Cardiac septum (tissue), 1 donor: ENCODE measurements around the gene DLGAP1. TPM values are rescaled to one million over a fixed set of nuclear protein-coding genes. Genes with fewer than 3 reads are reported as not detected.

Experiments used
- DNase-seq: peaks from one replicate; pipeline ENCODE4 v3.0.0-alpha.2; 2020; ENCODE audit warnings: low spot score
- intact Hi-C: fragments of 100-400 bp; cut with DNase I; formaldehyde crosslinking; loops from one replicate; pipeline ENCODE4 v1.14.0; 2022
- total RNA-seq: library from RNA; stranded (reverse); fragmentation: NEBNext Ultra II Directional; extraction: Animal tissue kit (Norgen Biotek cat#: 25700); gene quantifications from one replicate; pipeline ENCODE4 v1.2.1, GENCODE V29; 2021
- donor health status: DM: no; HTN: no; CAD: no.

The DLGAP1 gene
- total RNA-seq, 1 donor from 2014 or later: 6.5 TPM

GRCh38 chr18:4251873-4252272 is 203.2 kb downstream of the DLGAP1 start:
- no peak for DNase-seq
- intact Hi-C loops: no loop called here

GRCh38 chr18:4251206-4251605 is 203.9 kb downstream of the DLGAP1 start:
- intact Hi-C loops: no loop called here
- DNase-seq: no peak

GRCh38 chr18:4250141-4250540 is 205.0 kb downstream of the DLGAP1 start:
- intact Hi-C loops: no loop called here
- DNase-seq: no peak

DNA sequence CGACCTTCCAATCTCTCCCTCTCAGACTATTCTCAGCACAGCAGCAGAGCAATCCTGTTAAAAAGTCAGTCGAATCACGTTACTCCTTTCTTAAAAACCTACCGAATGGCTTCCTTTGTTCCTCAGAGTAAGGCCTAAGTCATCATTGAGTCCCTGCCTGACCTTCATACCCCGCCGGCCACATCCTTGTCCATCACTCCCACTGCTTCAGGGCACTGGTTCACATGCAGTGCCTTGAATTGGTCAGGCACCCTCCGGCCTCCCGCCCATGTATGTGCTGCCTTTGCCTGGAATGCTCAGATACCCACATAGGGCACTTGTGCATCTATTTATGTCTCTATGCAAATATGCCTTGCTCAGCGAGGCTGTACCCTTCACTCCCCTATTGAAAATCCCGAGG is 206.4 kb downstream of the DLGAP1 start:
- intact Hi-C loops: no loop called here
- no peak for DNase-seq

- intact Hi-C loops: no loop called here
- DNase-seq: no peak
These were observed 208.7 kb downstream of the DLGAP1 start for GRCh38 chr18:4246374-4246773.

DNA sequence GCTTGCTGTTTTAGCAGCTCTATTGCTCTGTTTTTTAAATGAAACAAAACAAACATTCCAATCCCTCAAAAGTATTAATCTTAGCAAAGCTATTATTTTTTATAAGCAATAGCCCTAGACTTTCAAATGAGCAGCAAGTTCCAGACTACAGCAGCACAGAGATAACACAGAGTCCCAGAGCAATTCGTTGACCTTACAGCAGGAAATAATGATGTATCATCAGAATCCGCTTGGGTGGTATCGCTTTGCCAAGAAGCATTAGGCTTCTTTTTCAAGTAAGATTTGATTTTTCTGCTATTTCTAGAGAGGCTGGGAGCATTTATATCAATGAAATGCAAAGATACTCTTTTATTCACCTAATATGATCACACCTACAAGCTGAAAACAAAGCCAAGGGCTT is 209.7 kb downstream of the DLGAP1 start:
- intact Hi-C loops: no loop called here
- DNase-seq: no peak

- intact Hi-C loops: no loop called here
- no peak for DNase-seq
These were observed 212.5 kb downstream of the DLGAP1 start for GRCh38 chr18:4242431-4243161.

- intact Hi-C loops: no loop called here
- DNase-seq: no peak
These were observed 214.0 kb downstream of the DLGAP1 start for GRCh38 chr18:4241090-4241617.

DNA sequence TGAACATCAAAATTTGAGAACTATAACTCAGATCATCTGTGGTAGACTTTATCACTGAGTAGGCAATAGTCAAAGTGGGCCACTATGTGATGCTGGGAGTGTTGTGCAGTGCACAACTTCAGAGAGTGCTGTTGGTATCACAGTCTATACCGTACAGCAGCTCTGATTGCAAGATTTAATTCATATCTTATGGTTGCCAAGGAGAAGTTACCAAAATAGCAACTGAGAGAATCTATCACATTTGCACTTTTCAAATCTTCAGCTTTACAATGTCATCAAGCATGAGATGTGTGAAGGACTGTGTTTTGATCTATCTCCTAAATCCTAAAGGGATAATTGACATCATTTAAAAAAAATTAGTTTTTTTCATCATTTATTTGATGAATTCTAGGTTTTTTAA is 216.1 kb downstream of the DLGAP1 start:
- DNase-seq: no peak
- intact Hi-C loops: no loop called here

GRCh38 chr18:4237664-4238041 is 217.5 kb downstream of the DLGAP1 start:
- intact Hi-C loops: no loop called here
- no peak for DNase-seq

GRCh38 chr18:4236940-4237663 is 218.0 kb downstream of the DLGAP1 start:
- DNase-seq: no peak
- intact Hi-C loops: no loop called here

DNA sequence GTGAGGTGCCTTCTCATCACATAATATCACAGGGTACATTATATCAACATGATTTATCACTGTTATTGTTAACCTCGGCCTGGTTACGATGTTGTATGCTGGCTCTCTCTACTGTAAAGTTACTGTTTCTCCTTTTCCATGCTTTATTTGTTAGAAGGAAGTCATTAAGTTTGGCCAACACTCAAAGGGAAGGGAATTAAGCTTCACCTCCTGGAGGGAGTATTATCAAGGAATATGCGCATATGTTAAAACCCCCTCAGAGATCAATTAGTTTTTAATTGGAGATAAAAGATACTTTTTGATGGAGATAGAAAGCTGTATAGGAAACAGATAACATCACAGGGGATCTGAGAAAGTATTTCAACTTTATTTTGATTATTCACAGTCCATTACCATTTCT is 221.6 kb downstream of the DLGAP1 start:
- intact Hi-C loops: no loop called here
- DNase-seq: no peak

- DNase-seq: no peak
- intact Hi-C loops: no loop called here
These were observed 222.5 kb downstream of the DLGAP1 start for GRCh38 chr18:4232656-4233055.

DNA sequence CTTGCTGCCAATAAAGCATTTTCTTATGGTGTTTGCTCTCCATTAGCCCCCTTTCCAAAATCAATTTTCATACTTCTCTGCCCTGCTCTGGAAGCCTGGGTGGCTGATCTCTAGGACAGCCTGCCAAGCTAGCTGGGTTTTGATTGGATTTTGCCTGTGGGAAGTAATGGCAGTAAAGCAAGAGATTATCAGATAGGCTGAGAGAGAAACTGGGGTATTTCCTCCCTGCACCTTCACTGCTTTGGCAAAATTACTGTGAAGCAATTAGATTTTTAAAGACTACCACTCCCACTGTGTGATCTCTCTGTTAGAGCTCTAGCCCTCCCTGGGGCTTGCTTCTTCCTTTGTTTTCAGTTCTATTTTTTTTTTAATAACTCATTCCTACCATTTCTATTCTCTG is 223.8 kb downstream of the DLGAP1 start:
- no peak for DNase-seq
- intact Hi-C loops: no loop called here

- DNase-seq: no peak
- intact Hi-C loops: no loop called here
These were observed 224.5 kb downstream of the DLGAP1 start for GRCh38 chr18:4230450-4231168.

DNA sequence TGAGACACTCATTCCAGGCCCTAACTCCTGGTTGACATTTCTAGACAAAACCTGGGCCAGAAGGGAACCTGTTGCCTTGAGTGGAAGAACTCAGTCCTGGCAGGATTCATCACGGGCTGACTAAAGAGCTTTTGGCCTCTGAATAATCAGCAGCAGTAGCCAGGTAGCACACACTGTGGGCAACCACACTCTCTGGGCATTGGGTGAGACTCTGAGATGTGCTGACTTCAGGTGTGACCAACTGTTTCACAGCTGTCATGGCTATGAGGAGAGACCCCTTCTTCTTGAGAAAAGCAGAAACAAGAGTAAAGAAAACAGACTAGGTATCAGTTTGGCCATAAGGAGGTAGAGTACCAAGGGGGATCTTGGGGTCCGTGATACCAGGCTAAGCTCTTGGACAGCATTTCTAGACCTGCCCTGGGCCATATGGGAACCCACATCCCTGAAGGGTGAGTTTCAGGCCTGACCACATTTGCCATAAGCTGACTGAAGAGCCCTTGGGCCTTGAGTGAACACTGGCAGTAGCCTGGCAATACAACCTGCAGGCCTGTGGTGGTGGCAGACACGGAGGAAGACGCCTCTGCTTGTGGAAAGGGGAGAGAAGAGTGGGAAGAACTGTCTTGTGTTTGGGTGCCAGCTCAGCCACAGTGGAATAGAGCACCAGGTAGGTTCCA is 230.9 kb downstream of the DLGAP1 start:
- no peak for DNase-seq
- intact Hi-C loops: no loop called here

- intact Hi-C loops: no loop called here
- DNase-seq: no peak
These were observed 243.8 kb downstream of the DLGAP1 start for GRCh38 chr18:4211111-4211837.

DNA sequence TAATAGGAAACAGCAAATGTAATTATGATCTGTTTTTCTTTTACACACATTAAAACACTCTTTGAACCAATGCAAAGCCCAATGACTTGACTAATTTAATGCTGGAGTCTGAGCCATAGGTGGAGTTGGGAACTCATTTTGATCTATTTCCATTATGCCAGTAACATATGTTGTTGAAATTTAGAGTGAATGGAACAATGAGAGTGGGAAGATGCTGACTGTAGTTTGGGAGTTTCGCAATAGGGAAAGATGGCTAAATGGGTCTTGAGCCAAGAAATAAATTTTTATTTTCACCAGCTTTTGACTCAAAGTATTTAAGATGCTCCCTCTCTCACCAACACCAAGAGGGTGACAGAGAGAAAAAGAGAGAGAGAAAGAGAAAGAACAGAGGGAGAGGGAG is 246.7 kb downstream of the DLGAP1 start:
- DNase-seq: no peak
- intact Hi-C loops: no loop called here

DNA sequence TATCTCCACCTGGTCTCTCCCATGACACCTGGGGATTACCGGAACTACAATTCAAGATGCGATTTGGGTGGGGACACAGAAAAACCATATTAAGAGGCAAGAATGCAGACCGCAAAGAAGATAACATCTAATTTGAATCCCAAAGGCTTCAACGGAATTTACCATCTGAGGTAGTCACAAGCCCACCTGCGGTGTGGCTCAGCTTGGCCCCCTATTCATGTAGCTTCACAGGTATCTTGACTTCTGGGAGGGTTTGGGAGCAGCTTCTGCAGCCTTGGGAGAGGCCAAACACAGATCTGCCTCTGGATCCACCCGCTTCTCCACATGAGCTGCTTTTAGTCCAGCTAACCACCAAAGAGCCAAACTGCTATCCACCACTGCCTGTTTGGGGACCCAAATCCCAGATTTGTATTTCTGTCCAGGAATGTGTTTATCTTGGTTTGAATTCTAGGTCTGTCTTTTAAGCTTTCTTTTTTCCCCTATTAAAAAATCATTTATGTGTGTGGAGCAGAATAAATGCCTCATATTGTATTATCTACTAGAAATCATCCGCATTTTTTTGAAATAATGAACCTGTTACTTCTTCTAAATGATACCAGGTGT is 247.6 kb downstream of the DLGAP1 start:
- no peak for DNase-seq

More for the DNA sequence above, 247.6 kb downstream of the DLGAP1 start:
- intact Hi-C loops: no loop called here
